Measurements from ENCODE around the gene TRAPPC5.
"Not testable (repeated sequence)": the region's sequence is repeated elsewhere in the genome, so short reads cannot be mapped to it uniquely, and the experiment has no call there.

TRAPPC5 gene

DNA sequence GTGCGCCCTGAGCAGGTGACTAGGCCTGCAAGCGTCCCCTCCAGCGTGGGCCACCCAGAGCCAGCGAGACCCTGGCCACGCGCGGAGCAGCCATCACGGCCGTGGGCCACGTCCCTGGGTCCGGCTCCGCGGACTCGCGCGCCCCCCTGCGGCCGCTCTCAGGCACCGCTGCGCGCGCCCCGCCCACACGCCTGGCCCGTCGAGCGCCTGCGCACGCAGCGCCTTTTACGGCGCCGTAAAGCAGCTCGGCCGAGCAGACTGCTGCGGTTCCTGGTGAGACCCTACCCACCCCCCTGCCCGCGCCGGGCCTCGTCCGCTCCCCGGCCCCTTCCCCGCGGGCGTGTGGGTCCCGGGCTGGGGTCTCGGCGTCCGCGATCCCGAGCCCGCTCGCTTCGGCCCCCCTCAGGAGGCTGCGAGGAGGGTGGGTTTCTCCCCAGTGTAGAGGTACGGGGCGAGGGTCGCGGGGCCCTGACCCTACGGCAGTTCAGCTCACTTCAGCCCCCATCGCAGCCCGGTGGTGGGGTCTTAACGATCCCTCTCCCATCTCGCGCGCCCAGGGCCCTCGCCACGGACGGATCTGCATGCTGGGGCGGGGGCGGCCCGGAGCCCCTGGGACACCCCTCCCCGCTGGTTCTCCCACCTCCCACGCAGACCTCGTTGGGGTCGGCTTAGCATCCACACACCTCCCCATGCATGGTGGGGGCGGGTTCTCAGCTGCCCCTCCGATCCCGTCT lies at the start of gene TRAPPC5:
Gene TRAPPC5, plus strand, starts transcription at position 228 of the 734 bp plus-strand sequence. CDS start 1,421 bp downstream, outside the sequence.
- peak; percentile 72 for DNase-seq (ENCODE audit: low spot score)

DNA sequence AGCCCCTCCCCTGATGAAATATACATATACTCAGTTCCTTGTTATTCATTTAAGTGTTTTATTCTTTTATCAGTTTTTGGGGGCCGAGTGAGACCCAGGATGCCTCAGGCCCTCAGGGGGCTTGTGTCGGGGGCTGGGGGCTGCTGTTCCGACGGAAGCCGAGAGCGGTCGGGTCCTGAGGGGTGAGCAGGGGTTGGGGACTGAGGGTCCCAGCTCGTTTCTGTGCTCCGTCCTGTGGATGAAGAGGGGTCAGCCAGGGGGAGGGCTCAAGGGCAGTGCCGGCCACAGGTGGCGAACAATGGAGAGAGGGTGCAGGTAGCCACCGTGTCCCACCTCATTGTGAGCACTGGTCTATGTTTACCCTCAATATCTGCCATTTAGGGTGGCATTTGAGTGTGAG lies 49.1 kb upstream of the TRAPPC5 start:
- no peak for DNase-seq (ENCODE audit: low spot score)

DNA sequence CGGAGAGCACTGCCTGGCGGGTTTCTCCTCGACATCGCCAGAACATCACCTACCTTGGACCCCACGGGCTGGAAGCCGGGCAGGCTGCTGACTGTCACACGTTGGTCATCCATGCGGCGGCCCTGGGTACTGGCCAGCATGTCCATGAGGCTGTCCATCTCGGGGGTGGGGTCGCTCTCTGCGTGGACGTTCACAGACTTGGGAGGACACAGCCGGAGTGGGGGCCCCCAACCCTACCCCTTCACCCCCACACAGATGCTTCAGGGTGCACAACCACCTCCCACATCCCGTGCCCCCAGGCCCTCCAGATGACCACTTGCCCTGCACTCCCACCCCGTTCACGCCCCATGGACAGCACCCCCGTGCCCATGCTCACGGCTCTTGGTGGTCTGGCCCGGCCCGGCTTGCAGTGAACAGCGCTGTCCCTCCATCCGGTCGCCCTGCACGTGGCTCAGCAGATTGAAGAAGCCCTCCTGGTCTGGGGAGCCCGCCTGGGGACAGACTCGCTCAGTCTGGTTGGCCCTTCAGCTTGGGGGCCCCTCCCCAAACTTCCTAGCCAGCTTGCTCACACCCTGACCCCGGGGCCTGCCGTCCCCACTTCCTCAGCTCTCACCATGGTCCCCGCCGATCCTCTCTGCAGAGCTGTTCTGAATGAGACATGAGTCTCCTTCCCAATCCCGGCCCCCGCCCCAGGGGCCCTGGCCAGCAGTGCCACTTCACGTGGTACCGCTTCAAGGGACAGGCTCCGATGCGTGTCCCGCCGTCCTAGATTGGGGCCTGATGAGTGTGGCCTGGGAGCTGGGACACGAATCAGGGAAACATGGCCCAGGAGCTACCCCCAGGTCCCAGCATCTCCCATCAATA lies 48.1 kb upstream of the TRAPPC5 start:
- no peak for DNase-seq (ENCODE audit: low spot score)

DNA sequence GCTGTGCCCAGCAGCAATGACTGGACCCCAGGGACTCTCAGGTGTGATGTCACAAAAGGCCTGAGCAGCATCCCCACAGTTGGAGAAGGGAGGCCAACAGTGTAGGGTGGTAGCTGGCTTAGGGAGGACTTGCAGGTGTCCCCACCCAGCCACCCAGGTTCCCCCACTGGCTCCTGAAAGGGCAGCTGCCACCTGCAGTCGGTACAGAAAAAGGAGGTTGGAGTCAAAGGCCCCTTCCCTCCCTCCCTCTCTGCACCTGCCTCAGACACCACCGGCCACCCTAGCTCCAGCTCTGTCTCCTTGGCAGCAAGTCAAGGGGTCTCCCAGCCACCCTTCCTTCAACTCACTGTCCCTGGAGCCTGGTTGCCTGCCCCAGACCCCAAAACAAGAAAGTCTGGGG lies 46.9 kb upstream of the TRAPPC5 start, which contains the start of gene PCP2:
Gene PCP2, minus strand, starts transcription at position 22 of the 400 bp plus-strand sequence. CDS start 262 bp downstream, outside the sequence.
- no peak for DNase-seq (ENCODE audit: low spot score)

DNA sequence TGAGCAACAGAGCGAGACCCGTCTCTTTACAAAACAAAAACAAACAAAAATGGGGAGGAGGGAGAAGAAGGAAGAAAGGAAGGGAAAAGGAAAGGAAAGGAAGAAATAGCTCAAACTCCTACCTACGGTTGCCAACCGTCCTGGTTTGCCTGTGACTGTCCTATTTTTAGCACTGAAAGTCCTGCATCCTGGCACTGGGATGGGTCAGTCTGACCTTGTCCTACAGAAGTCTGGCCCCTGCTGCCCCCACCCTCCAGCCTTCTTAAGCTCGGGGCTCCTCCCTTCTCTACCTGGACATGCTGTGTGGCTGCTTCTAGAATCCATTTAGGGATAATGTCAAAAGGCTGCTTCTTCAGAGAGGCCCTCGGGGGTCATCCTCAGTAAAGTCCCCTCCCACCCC lies 45.0 kb upstream of the TRAPPC5 start:
- DNase-seq (ENCODE audit: low spot score): no peak

DNA sequence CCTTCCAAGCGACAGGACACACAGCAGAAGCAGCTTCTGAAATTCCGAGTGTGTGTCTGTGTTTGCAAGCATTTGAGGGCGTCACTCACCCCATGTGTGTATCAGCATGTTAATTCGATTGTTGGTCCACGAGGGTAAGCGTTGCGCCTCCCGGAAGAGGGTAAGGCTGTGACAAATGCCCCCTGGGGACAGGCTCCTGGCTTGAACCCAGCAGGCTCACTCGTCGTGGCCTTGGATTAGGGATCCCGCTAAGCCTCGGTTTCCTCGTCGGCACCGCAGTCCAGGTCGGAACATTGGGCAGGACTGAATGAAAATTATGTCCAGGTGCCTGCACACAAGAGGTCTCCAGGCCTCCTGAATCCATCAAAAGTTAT lies 44.3 kb upstream of the TRAPPC5 start:
- DNase-seq (ENCODE audit: low spot score): no peak

DNA sequence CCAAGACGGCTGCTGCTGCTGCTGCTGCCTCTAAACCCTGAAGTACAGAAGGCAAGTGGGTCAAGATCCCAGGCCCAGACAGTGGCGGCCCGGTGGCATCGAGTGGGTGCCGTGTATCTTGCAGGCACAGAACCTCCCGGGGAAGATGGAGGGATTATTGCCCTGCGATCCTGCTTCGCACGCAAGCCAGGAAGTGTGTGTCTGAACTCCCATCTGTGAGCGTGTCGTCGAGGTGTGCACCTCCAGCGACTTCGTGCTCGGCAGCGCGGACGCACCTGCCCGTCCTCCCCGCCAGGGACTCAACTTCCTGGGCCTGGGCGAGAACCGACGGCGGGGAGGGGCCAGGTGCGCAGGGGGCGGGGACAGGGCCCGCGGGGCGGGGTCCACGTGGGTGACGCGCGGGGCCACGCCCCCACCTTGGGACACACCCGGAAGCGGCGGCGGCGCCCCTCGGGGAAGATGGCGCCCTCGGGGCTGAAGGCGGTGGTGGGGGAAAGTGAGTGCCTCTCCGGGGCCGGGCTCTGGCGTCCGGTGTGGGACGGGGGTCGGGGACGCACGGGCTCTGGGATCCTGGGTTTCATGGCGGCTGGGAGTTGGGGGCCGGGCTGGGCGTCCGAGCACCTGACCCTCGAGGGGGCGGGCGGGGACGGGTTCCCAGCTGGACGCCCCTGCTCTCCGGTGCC lies 43.8 kb upstream of the TRAPPC5 start, which contains the start of gene STXBP2:
Gene STXBP2, plus strand, starts transcription at position 420 of the 683 bp plus-strand sequence. Its CDS starts 40 bp downstream, at position 460.
- no peak for DNase-seq (ENCODE audit: low spot score)

DNA sequence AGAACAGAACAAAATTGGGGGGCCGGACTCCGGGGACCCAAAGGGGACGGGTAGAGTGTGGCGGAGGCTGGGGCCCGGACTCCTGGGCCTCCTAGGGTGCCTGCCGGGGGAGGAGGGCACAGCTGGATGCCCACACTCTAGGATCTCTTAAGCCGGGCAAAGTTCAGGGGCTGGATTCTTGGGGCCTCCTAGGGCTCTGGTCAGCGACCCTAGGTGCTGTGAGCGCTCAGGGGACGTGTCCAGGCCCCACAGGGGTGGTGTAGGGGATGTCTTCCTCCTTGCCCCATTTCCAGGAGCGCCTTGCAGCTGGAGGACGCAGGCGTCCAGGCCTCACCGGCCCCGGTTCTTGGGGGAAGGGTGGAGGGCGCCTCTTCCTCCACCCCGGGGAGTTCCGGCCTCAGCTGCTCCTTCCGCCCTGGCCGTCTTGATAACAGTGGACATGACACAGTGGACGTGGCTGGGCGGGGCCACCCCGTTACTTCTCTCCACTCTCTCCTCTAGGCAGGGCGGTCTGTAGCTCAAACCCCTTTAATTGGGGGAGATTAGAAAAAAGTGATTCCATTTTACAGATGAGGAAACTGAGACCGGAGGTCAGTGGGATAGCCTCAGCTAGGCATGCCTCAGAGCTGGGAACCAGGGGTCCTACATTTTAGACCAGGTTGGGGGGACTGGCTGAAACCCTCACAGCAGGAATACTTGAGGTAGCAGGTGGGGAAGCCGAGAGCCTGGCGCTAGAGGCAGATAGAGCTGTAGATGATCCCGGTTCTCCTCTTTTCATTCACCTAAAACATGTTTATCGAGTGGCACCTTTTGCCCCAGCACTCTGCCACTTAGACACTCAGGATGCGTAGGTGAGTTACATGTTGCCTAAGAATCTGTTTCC lies 43.0 kb upstream of the TRAPPC5 start:
- no peak for DNase-seq (ENCODE audit: low spot score)

DNA sequence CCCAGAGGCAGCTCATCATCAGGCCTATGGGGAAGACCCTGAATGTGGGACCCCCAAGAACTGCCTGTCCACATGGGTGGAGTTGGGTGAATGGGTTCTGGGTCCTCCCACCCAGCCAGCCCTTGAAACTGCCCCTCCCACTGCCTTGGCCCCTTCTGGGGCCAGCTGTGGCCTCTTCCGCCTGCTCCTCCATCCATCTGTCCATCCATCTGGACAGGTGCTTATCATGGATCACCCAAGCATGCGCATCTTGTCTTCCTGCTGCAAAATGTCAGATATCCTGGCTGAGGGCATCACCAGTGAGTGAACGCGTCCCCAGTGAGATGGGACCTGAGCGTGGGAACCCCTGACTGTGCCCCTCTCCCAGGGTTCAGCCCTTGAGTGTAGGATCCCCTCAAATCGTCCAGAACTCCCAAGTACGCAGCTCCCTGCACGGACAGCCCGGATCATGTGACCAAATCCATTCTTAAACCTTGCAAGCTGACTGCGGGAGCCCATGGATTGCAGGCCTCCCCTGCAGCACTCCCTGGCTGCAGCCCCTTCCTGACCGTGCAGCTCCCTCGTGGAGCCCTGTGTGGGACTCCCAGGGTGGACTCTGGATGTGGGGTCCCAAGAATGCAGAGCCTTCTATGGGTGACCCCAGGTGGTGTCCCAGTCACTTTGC lies 41.7 kb upstream of the TRAPPC5 start:
- DNase-seq (ENCODE audit: low spot score): no peak

DNA sequence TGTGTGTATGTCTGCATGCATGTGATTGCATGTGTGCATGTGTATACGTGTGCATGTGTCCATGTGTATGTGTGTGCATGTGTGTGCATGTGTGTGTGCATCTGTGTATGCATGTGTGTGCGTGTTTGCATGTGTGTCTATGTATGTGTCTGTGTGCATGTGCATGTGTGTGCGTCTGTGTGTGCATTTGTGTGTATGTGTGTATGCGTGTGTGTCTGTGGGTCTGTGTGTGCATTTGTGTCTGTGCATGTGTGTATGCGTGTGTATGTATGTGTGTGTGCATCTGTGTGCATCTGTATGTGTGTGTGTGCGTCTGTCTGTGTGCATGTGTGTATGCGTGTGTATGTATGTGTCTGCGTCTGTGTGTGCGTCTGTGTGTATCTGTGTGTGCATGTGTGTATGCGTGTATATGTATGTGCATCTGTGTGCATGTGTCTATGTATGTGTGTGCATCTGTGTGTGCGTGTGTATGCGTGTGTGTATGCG lies 40.7 kb upstream of the TRAPPC5 start:
- no peak for DNase-seq (ENCODE audit: low spot score)

DNA sequence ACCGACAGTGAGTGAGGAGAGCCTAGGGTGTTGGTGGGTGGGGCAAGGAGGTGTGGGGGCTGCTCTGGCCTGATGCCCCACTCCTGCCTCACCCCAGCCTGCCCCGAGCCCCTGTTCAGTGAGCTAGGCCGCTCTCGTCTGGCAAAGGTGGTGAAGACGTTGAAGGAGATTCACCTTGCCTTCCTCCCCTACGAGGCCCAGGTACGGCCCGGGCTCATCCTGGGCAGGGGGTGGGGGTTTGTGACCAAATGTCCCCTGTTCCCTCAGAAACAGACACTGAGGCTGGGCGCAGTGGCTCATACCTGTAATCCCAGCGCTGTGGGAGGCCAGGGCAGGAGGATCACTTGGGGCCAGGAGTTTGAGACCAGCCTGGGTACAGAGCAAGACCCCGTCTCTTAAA lies 39.8 kb upstream of the TRAPPC5 start:
- DNase-seq (ENCODE audit: low spot score): no peak

DNA sequence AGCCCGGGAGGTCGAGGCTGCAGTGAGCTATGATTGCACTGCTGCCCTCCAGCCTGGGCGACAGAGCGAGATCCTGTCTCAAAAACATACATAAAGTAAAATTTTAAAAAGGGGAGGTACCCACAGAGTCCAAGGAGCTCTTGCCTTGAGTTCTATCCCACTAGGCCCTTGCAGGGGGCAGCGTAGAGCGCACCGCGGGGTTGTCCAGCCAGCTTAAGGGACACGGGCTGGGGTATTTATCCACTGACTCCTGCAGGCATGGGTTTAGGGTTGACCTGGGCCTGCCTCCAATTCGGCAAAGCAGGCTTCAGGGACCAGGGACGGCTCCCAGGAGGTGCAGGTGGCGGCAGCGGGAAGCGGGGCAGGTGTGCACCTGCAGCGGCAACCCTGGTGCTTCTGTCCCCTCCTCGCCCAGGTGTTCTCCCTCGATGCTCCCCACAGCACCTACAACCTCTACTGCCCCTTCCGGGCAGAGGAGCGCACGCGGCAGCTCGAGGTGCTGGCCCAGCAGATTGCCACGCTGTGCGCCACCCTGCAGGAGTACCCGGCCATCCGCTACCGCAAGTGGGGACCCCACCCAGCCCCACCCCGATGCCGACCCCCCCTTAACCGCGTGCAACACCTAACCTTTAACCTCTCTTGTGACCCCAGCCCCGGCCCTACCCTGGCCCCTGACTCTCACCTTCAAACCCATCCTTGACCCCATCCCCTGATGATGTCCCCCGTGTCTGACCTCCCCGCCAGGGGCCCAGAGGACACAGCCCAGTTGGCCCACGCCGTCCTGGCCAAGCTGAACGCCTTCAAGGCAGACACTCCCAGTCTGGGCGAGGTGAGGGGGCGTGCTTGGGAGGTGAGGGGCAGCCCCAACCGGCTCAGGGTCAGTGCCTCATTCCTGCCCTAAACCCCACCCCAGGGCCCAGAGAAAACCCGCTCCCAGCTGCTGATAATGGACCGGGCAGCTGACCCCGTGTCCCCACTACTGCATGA lies 39.0 kb upstream of the TRAPPC5 start:
- DNase-seq (ENCODE audit: low spot score): no peak

DNA sequence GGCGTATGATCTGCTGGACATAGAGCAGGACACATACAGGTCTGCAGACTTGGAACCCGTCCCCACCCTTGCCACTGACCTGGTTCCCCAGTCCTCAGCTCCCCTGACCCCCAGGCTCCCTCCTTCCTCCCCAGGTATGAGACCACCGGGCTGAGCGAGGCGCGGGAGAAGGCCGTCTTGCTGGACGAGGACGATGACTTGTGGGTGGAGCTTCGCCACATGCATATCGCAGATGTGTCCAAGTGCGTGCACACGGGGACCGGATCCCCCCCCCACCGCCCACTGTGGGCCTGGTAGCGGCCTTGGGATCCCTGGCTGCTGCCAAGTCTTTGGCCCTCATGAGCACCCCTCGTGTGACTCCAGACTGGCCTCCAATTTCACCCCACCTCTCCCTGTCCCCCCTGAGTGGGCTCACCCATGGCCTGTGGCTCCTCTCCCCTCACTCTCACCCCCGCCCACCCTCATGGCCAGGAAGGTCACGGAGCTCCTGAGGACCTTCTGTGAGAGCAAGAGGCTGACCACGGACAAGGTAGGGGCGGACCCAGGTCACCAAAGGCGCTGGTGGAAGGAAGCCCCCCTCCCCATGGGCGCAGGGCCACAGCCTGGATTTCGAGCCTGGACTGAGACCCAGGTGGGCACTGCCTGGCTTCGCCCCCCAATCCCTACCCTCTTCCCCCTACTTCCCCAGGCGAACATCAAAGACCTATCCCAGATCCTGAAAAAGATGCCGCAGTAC lies 38.2 kb upstream of the TRAPPC5 start:
- no peak for DNase-seq (ENCODE audit: low spot score)

DNA sequence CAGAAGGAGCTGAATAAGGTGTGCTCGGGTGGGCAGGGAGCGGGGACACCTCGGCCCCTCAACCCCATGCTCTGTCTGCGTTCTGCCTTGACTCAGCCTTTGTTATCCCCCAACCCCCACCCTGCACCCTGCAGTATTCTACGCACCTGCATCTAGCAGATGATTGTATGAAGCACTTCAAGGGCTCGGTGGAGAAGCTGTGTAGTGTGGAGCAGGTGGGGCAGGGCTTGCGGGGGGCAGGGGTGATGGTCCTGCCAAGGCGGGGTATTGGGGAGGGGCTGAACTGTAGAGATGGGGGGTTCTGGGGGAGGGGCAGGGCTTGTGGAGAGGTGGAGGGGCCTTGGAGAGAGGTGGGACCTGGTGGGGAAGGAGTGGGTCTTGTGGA lies 37.6 kb upstream of the TRAPPC5 start:
- DNase-seq (ENCODE audit: low spot score): no peak

DNA sequence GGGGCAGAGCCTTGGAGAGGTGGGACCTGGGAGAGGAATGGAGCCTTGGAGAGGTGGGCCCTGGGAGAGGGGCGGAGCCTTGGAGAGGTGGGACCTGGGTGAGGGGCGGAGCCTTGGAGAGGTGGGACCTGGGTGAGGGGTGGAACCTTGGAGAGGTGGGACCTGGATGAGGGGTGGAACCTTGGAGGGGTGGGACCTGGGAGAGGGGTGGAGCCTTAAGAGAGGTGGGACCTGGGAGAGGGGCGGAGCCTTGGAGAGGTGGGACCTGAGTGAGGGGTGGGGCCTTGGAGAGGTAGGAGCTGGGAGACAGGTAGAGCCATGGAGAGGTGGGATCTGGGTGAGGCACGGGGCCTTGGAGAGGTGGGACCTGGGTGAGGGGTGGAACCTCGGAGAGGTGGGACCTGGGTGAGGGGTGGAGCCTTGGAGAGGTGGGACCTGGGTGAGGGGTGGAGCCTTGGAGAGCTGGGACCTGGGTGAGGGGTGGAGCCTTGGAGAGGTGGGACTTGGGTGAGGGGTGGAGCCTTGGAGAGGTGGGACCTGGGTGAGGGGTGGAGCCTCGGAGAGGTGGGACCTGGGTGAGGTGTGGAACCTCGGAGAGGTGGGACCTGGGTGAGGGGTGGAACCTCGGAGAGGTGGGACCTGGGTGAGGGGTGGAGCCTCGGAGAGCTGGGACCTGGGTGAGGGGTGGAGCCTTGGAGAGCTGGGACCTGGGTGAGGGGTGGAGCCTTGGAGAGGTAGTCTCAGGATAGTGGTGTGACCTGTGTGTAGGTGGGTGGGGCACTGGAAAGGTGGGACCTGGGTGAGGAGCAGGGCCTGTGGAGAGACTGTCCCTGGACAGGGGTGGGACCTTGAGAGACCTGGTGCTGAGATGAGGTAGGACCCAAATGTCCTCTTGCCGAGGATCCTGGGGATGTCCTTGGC lies 36.7 kb upstream of the TRAPPC5 start:
- not testable (repeated sequence) for DNase-seq (ENCODE audit: low spot score)

DNA sequence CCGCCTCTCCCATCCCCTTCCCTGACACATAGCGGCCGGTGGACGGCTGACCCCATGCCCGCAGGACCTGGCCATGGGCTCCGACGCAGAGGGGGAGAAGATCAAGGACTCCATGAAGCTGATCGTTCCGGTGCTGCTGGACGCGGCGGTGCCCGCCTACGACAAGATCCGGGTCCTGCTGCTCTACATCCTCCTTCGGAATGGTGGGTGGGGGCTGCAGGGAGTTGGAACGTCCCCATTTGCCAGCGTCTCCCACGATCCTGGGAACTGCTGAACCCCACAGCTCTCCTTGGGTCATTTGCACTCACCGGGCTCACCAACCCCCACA lies 36.1 kb upstream of the TRAPPC5 start:
- DNase-seq (ENCODE audit: low spot score): no peak

DNA sequence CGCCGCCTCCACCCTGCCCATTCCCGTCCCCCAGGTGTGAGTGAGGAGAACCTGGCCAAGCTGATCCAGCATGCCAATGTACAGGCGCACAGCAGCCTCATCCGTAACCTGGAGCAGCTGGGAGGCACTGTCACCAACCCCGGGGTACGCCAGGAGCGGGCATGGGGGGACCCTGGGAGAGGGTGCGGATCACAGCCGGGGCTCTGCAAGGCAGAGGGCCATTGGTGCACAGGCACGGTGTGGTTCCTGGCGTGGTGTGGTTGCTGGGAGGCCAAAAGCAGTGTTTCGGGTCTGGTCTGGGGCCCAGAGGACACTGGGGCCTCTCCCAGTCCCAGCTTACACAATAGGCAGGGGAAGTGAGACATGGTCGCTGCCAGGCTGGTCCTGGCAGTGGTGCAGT lies 35.5 kb upstream of the TRAPPC5 start:
- no peak for DNase-seq (ENCODE audit: low spot score)
